Measurements from ENCODE around the gene ACSS1.

The ACSS1 gene

DNA sequence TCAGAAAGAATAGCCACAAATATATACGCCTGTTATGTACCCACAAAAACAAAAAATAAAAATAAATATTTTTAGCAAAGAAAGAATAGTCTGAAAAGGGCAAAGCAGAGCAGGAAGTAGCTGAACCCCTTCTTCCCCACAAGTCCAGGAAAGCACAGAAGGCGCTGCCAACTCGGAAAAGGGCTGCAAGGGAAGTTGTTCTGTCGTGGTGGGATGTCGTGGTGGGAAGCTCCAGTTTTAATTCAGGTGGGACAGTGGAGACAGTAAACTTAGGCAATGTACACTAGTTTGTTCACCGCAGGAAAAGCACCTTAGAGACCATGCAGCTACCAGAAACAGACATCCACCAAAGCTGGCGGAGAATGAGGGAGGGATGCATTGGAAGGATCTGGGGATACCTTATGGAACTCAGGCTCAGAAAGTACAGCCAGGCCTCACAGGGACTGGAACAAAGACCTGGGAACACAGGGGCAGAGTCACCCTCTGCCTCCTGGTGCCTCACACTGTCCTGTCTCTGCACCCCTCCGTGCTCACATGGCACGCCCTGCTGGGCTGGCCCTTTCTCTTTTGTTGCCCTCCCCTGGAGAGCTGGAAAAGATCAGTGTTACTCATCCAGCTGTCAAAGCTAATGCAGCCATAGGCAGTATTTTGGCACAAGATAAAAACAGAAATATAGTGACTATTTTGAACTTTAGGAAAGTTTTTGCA, 62.0 kb downstream of the ACSS1 start:
- DNase-seq = no peak

DNA sequence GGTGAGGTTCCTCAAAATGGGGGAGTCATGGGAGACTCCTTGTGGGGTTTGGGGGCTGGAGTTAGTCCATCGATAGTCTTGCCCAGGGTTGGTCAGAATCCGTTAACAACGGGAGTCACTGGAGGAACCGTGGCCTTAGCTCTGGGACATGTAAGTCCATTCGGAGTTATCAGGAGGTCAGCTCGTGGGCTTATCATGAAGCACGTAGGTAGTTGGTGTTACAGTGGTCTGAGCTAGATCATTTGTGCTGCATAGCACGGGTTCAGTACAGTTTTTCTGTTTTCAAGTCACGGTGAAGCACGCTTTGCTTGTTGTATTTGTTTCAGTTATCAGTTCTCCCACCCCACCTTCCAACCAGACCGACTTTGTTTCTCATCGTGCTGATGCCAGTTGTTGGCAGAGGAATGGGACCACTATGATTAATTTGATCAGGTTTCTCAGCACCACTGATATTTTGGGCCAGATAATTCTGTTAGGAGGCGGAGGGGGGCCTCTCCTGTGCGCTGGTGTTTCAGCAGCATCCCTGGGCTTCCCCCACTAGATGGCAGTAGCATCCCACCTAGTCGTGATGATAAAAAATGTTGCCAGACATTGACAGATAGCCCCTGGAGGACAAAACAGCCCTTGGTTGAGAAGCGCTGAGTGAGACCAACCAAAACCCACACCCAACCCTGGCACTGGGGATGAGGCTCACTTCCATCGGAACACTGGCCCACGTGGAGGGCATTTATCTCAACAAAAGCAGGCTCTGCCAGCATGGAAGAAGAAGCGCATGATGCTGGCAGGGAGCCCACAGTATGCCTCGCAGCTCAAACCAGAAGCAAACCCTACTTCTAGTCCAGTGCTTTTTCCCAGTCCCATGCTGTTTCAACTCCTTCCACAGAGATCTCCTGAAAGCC, 63.2 kb downstream of the ACSS1 start:
- peak; percentile 37 to 95 (median 80) for DNase-seq

- no peak for DNase-seq
Measured at GRCh38 chr20:24994186-24994465, 63.8 kb downstream of the ACSS1 start.

- DNase-seq = peak in 1 of 51 donors; percentile 79
Measured at GRCh38 chr20:24993337-24994185, 64.4 kb downstream of the ACSS1 start.

DNA sequence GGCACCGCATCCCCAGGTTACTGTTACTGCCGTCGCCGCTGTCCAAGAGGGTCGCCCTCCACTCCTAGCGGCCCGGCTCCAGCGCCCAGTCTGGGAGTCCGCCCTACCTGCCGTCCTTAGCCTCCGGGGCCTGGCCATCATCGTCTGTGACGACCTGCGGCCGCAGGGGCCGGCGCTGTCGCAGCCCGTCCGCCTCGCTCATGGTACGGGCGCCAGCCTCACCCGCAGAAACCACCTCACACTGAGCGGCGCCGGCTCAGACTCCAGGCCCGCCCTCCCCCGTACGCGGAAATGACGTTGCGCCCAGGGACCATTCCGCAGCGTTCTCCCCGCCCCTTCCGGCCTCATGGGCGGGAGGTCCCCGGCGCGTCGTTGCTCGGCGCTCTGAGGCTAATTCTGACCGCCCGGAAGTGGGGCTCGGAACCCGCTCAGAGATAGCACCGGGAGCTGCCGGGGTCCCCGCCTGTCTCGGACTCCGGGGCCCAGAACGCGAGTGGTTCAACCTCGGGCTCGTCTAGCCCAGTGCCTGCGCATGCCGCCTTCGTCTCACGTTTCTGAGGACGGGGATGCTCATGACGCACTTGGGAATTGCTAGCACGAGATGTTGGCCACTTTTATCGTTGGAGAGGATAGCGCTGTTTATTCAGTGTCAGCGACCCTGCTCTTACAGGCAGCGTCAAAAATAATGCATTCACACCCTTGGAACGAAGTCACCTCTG, 65.3 kb downstream of the ACSS1 start, which contains the start of gene APMAP:
Gene APMAP (minus strand): TSS at position 265 of the 719 bp plus-strand sequence. CDS start 63 bp downstream, at position 202.
- DNase-seq = peak; percentile 56 to 97 (median 91)

DNA sequence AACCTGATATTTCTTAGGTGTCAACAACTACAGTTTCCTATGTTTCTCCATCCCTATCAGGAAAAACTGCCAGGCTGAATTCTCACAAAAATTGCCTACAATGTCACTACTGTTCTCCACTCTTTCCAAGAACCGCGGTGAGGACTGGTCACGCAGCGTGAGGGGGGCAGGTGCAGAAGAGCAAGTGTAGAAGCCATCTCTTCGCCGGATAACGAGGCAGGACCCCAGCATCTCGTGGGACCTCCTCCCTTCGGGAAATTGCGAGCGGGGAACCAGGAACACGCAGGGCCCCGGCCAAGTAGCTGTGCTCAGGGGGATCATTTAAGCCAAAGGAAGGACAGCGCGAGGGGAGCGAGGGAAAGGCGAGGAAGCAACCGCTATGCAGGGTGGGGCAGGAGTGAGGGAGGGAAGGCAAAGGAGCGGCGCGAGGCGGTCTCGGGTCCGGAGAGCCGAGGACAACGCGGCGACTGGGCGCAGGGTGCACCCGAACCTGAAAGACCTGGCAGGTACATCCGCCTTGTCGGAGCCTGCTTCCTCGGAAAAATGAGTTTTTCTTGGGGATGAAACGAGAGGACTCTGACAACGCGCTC, 65.9 kb downstream of the ACSS1 start:
- DNase-seq = peak in 2 of 51 donors; percentile 48 to 57

DNA sequence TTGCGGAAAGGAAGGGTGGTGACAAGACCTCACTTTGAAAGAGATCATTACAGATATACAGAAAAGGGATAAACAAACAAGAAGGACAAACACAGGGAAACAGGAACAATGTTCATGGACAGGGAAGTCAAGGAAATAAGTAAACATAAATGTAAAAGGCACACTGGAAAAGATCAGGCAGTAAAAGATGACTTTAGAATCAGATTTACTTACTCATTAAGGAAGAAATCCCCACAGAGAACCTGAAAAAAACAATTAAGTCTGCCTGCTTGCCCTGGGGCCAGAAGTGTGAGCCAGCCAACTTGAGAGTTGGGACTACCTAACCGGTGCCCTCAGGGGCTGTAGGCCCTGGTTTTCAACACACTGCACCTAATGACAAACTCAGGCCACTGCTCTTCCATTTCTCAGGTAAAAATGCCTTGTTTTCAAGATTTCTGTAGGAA, 67.1 kb downstream of the ACSS1 start:
- no peak for DNase-seq

- no peak for DNase-seq
Measured at GRCh38 chr20:24989162-24989561, 68.8 kb downstream of the ACSS1 start.

- no peak for DNase-seq
Measured at GRCh38 chr20:24987873-24988835, 69.8 kb downstream of the ACSS1 start.

- no peak for DNase-seq
Measured at GRCh38 chr20:24987244-24987643, 70.7 kb downstream of the ACSS1 start.

- DNase-seq = no peak
Measured at GRCh38 chr20:24986436-24987015, 71.4 kb downstream of the ACSS1 start.

DNA sequence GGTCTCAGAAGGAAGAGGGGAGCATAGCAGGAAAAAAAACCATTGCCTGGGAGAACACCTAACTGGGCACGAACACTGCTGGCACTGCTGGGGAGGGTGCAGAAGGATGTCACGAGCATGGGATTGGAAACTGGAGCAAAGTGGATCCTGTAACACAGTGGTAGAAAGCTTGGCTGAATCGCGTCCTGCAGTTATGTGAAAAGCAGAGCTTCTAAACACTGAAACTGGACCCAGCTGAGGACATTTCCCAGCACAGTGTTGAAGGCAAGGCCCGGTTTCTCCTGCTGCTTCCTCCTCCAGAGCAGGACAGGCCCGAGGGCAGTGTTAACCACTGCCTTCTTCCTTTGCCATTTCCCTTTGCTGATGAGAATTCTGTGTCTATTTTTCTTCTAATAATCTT, 72.1 kb downstream of the ACSS1 start:
- no peak for DNase-seq

- no peak for DNase-seq
Measured at GRCh38 chr20:24984961-24985640, 72.8 kb downstream of the ACSS1 start.

DNA sequence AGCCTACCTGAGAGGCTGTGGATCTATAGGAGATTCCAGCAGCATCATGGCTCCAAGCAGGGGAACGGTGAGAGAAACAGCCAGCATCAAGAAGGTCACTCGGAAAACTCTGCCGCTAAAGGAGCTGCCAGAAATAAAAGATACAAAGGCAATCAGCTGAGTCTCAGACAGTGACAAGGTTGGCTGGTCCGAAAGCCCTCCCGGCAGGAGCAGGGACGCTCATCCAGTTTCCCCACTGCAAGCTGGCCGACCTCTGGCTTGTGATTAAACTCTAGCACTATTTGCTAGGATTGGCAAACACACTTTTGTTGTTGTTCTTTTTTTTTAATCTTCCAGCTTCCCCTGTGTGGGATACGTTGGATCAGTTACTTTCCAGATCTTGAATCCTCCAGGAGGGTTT, 74.0 kb downstream of the ACSS1 start:
- no peak for DNase-seq

- peak in 13 of 51 donors; percentile 17 to 44 (median 30) for DNase-seq
Measured at GRCh38 chr20:24981790-24982189, 76.1 kb downstream of the ACSS1 start.

- DNase-seq = no peak
Measured at GRCh38 chr20:24981282-24981681, 76.7 kb downstream of the ACSS1 start.

DNA sequence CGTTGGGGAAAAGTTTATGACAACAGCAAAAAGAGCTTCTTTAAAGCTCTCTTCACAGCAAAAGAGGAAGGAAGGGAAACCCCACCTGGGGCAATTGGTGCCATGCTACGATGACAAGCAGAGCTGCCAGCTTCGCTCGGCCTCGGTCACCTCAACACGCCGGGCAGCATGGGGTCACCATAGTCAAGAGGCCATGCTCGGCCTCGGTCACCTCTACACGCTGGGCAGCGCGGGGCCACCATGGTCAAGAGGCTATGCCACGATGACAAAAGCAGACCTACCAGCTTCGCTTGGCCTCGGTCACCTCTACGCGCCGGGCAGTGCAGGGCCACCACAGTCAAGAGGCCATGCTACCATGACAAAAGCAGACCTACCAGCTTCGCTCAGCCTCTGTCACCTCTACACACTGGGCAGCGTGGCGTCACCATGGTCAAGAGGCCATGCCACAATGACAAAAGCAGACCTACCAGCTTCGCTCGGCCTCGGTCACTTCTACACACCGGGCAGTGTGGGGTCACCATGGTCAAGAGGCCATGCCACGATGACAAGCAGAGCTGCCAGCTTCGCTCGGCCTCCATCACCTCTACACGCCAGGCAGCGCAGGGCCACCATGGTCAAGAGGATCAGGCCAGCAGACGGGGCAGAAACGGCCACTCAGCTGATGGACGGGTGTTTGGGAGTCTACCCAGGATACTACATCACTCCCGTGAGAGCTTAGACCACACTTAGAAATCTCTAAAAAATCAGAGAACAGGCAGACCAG, 77.5 kb downstream of the ACSS1 start:
- no peak for DNase-seq

Data from hypothalamus (tissue), 51 donors.